ENCODE results near the gene ULK4.

Gene ULK4

GRCh38 chr3:41749988-41750387 lies 211.9 kb downstream of the ULK4 start:
- TF ChIP-seq REST (IDR thresholded peaks at IDR 0.05; ENCODE audit: insufficient replicate concordance, low read depth) = no peak
- H3K27me3 ChIP-seq (ENCODE audit: insufficient read depth, poor library complexity, severe bottlenecking) = no peaks in the 10 kb centered on the region
- no peak overlapping the region for H3K4me3 ChIP-seq (replicated peaks; ENCODE audit: insufficient read depth, low read length)
- DNase-seq (ENCODE audit: low read depth in 1 of 2, low spot score in 1 of 2) = no peak
- no peak overlapping the region for H3K27ac ChIP-seq (replicated peaks)

- no peak overlapping the region for H3K4me3 ChIP-seq (replicated peaks; ENCODE audit: insufficient read depth, low read length)
- DNase-seq (ENCODE audit: low read depth in 1 of 2, low spot score in 1 of 2) = no peak
- H3K27me3 ChIP-seq (ENCODE audit: insufficient read depth, poor library complexity, severe bottlenecking) = no peaks in the 10 kb centered on the region
- no peak overlapping the region for H3K27ac ChIP-seq (replicated peaks)
- no peak for TF ChIP-seq REST (IDR thresholded peaks at IDR 0.05; ENCODE audit: insufficient replicate concordance, low read depth)
- no peak for TF ChIP-seq POLR2AphosphoS5 (IDR thresholded peaks at IDR 0.05; ENCODE audit: low read depth)
- no peak for TF ChIP-seq GABPA (IDR thresholded peaks at IDR 0.05; ENCODE audit: low read depth)
- no peak for TF ChIP-seq CTCF (IDR thresholded peaks at IDR 0.05; ENCODE audit: insufficient read depth, low read length)
- no peak for TF ChIP-seq SPI1 (IDR thresholded peaks at IDR 0.05; ENCODE audit: borderline replicate concordance, low read depth)
These were observed 215.7 kb downstream of the ULK4 start for GRCh38 chr3:41746215-41746614.

- H3K27me3 ChIP-seq (ENCODE audit: insufficient read depth, poor library complexity, severe bottlenecking) = no peaks in the 10 kb centered on the region
- TF ChIP-seq GABPA (IDR thresholded peaks at IDR 0.05; ENCODE audit: low read depth) (no peak), REST (IDR thresholded peaks at IDR 0.05; ENCODE audit: insufficient replicate concordance, low read depth) (no peak), SPI1 (IDR thresholded peaks at IDR 0.05; ENCODE audit: borderline replicate concordance, low read depth) (no peak), POLR2AphosphoS5 (IDR thresholded peaks at IDR 0.05; ENCODE audit: low read depth) (no peak), CTCF (IDR thresholded peaks at IDR 0.05; ENCODE audit: insufficient read depth, low read length) (no peak)
- H3K27ac ChIP-seq (replicated peaks) = no peak overlapping the region
- H3K4me3 ChIP-seq (replicated peaks; ENCODE audit: insufficient read depth, low read length) = no peak overlapping the region
- no peak for DNase-seq (ENCODE audit: low read depth in 1 of 2, low spot score in 1 of 2)
These were observed 219.8 kb downstream of the ULK4 start for GRCh38 chr3:41742121-41742520.

- TF ChIP-seq GABPA (IDR thresholded peaks at IDR 0.05; ENCODE audit: low read depth) (no peak), CTCF (IDR thresholded peaks at IDR 0.05; ENCODE audit: insufficient read depth, low read length) (no peak), SPI1 (IDR thresholded peaks at IDR 0.05; ENCODE audit: borderline replicate concordance, low read depth) (no peak), REST (IDR thresholded peaks at IDR 0.05; ENCODE audit: insufficient replicate concordance, low read depth) (no peak), POLR2AphosphoS5 (IDR thresholded peaks at IDR 0.05; ENCODE audit: low read depth) (no peak)
- Histone ChIP-seq H3K27ac (replicated peaks) (no peak overlapping the region), H3K27me3 (ENCODE audit: insufficient read depth, poor library complexity, severe bottlenecking) (no peaks in the 10 kb centered on the region), H3K4me3 (replicated peaks; ENCODE audit: insufficient read depth, low read length) (no peak overlapping the region)
- no peak for DNase-seq (ENCODE audit: low read depth in 1 of 2, low spot score in 1 of 2)
These were observed 221.5 kb downstream of the ULK4 start for GRCh38 chr3:41740374-41740886.
